CD4-positive, alpha-beta T cell (primary cell): Measurements from ENCODE around the gene LARP4. TPM values are rescaled to one million over a fixed set of nuclear protein-coding genes. Genes with fewer than 3 reads are reported as not detected.
A peak's percentile ranks its signal among the peaks of the same experiment; 100 is the strongest.

Experiments
- ATAC-seq: fragments of 200-7000 bp; cut with Tn5 transposase; one replicate; pipeline ENCODE4 v1.10.0; 2022; ENCODE audit warnings: mild to moderate bottlenecking; ENCODE audit not compliant: poor library complexity
- CTCF ChIA-PET: fragments of 350-600 bp; sonication (Branson Sonifier 250); formaldehyde crosslinking; loops from one replicate; lab custom pipeline; 2021; ENCODE audit warnings: antibody characterized with exemption, inconsistent platforms; lab: Charles Lee
- POLR2A ChIA-PET: fragments of 350-600 bp; sonication (Branson Sonifier 250); formaldehyde crosslinking; loops from one replicate; lab custom pipeline; 2021; ENCODE audit warnings: antibody characterized with exemption, inconsistent platforms; lab: Charles Lee
- DNase-seq, 14 experiments: peaks; one replicate each; pipeline ENCODE4 v3.0.0-alpha.2; 2013 to 2020; ENCODE audit warnings: mixed read lengths in 2 of 14
- H3K27ac ChIP-seq, 2 donors: one replicate each; pipeline versions ENCODE4 v1.5.1 to v1.7.0; 2013; ENCODE audit warnings: low read length in 2 of 2, low read depth in 1 of 2, mild to moderate bottlenecking in 1 of 2
- H3K27me3 ChIP-seq, 2 experiments: 1 replicate in 1 of 2; 2 replicates in 1 of 2; pipeline versions ENCODE4 v1.6.1 to v1.7.0; 2013; ENCODE audit warnings: low read length in 2 of 2, control low read depth in 1 of 2, mild to moderate bottlenecking in 1 of 2, moderate library complexity in 1 of 2; ENCODE audit not compliant: insufficient read depth in 2 of 2, control insufficient read depth in 1 of 2
- H3K36me3 ChIP-seq: one replicate; pipeline ENCODE4 v1.6.1; 2013; ENCODE audit warnings: low read length, control low read depth; ENCODE audit not compliant: insufficient read depth
- H3K4me1 ChIP-seq: one replicate; pipeline ENCODE4 v1.6.1; 2013; ENCODE audit warnings: low read length, control low read depth; ENCODE audit not compliant: insufficient read depth
- H3K4me3 ChIP-seq: one replicate; pipeline ENCODE4 v1.5.1; 2013; ENCODE audit warnings: mild to moderate bottlenecking, low read length, moderate library complexity
- H3K9me3 ChIP-seq, 2 experiments: 1 replicate in 1 of 2; 2 replicates in 1 of 2; pipeline versions ENCODE4 v1.6.1 to v1.7.0; 2013; ENCODE audit warnings: low read length in 2 of 2, mild to moderate bottlenecking in 2 of 2, control low read depth in 1 of 2, moderate library complexity in 1 of 2; ENCODE audit not compliant: control insufficient read depth in 1 of 2, insufficient read depth in 1 of 2
- H3K27ac Mint-ChIP-seq: one replicate; pipeline ENCODE4 v1.8.0; 2020; ENCODE audit warnings: mixed read lengths
- H3K27me3 Mint-ChIP-seq: one replicate; pipeline ENCODE4 v1.8.0; 2021; ENCODE audit warnings: mixed read lengths
- H3K36me3 Mint-ChIP-seq: one replicate; pipeline ENCODE4 v1.8.0; 2021; ENCODE audit warnings: low read depth, mixed read lengths
- H3K4me1 Mint-ChIP-seq: one replicate; pipeline ENCODE4 v1.8.0; 2021; ENCODE audit warnings: low read depth, mixed read lengths
- H3K4me3 Mint-ChIP-seq: one replicate; pipeline ENCODE4 v1.8.0; 2020; ENCODE audit warnings: mild to moderate bottlenecking, mixed read lengths
- H3K9me3 Mint-ChIP-seq: one replicate; pipeline ENCODE4 v1.8.0; 2020; ENCODE audit warnings: mixed read lengths
- intact Hi-C, 2 experiments: fragments of 100-400 bp; cut with DNase I in 1 of 2; cut with micrococcal nuclease in 1 of 2; formaldehyde crosslinking; loops; one replicate each; pipeline versions ENCODE4 v1.15.1 to v1.9.0; 2023 to 2025; cut with DNase I, micrococcal nuclease
- total RNA-seq, 174 experiments: library from RNA in 2 of 174; stranded (reverse) in 2 of 174; gene quantifications; one replicate each; pipeline ENCODE4 v1.2.3 and lab custom pipeline; 2021 to 2026
- TF ChIP-seq, protein P1 (sequence below): fragments of 200-600 bp; IDR thresholded peaks from one replicate; pipeline ENCODE4 v1.8.0; 2022; ENCODE audit warnings: antibody characterized with exemption, mild to moderate bottlenecking

LARP4 gene
- total RNA-seq, 2 experiments from 2014 or later: 17.6 to 18.1 TPM

DNA sequence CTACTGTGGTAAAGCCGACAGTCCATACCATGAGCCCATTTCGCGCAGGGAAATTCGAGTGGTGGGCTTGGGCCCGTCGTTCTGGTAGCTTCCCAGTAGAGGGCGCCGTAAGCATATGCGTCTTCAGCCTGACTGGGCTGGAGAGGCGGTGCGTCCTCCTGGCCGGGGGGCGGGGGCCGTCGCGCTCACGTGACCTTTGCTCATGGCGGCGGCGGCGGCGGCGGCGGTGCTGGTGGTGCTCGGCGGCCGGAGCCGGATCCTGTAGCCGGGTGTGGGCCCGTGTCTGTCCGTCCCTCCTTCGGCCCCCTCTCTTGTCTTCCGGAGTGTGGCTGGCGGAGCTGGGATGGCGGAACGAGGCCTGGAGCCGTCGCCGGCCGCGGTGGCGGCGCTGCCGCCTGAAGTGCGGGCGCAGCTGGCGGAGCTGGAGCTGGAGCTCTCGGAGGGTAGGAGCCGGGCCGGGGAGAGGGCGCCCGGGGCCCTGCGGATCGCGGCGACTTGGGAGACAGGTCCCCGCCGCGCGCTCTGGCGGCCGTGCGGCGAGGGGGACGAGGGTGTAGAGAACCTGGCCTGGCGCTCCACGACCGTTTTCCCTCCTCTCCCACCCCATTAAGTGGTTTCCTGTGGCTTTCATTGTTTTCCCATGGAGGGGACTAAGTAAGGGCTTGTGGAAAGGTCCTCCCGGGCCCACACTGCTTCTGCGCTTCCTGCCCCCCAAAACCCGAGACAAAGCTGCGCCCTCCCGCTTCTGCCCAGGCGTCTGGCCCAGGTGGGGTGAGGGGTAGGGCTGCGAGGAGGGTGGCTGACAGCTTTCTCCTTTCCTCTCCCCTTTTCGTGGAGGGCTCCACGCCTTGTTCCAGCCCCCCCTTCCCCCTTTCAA lies 104.4 kb downstream of the LARP4 start, which contains the start of gene DIP2B:
Gene DIP2B (plus strand): TSS at position 188 of the 877 bp plus-strand sequence. CDS start 156 bp downstream, at position 344.
- Mint-ChIP-seq H3K27me3 (no peaks in the 10 kb centered on the region), H3K4me3 (peak within 1 kb of the TSS; percentile 99), H3K9me3 (no peaks in the 10 kb centered on the region), H3K36me3 (peaks cover 12% of the 10 kb centered on the region), H3K27ac (peak within 1 kb of the TSS; percentile 85), H3K4me1 (peaks cover 52% of the 10 kb centered on the region)
- peak within 1 kb of the TSS; percentile 88 for H3K4me3 ChIP-seq
- intact Hi-C loops: loop anchor here (1.0 to 5.0 kb wide), 4 partner anchors 42 to 260 kb away; partner anchors contain the start of gene ATF1 (in 1 of the 2)
- ChIA-PET CTCF (interaction anchor here (0.6 to 5.5 kb wide), 29 partner anchors 9 to 260 kb away, joined by 3 to 57 read pairs (median 4); no protein-coding TSS in a partner anchor), POLR2A (interaction anchor here (0.6 to 5.5 kb wide), 19 partner anchors 8 to 522 kb away, joined by 3 to 75 read pairs (median 4); partner anchors contain the start of gene ATF1)
- H3K27me3 ChIP-seq: no peaks in the 10 kb centered on the region
- ATAC-seq (peak; percentile 90), DNase-seq (peak; percentile 93 to 98 (median 96))
- H3K27ac ChIP-seq: peak within 1 kb of the TSS; percentile 11 to 90
- H3K4me1 ChIP-seq: peaks cover 42% of the 10 kb centered on the region
- TF ChIP-seq, protein P1, sequence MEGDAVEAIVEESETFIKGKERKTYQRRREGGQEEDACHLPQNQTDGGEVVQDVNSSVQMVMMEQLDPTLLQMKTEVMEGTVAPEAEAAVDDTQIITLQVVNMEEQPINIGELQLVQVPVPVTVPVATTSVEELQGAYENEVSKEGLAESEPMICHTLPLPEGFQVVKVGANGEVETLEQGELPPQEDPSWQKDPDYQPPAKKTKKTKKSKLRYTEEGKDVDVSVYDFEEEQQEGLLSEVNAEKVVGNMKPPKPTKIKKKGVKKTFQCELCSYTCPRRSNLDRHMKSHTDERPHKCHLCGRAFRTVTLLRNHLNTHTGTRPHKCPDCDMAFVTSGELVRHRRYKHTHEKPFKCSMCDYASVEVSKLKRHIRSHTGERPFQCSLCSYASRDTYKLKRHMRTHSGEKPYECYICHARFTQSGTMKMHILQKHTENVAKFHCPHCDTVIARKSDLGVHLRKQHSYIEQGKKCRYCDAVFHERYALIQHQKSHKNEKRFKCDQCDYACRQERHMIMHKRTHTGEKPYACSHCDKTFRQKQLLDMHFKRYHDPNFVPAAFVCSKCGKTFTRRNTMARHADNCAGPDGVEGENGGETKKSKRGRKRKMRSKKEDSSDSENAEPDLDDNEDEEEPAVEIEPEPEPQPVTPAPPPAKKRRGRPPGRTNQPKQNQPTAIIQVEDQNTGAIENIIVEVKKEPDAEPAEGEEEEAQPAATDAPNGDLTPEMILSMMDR: peak; percentile 92
- peaks cover 0 to 7% of the 10 kb centered on the region in 2 experiments for H3K9me3 ChIP-seq
- no peaks in the 10 kb centered on the region for H3K36me3 ChIP-seq

DNA sequence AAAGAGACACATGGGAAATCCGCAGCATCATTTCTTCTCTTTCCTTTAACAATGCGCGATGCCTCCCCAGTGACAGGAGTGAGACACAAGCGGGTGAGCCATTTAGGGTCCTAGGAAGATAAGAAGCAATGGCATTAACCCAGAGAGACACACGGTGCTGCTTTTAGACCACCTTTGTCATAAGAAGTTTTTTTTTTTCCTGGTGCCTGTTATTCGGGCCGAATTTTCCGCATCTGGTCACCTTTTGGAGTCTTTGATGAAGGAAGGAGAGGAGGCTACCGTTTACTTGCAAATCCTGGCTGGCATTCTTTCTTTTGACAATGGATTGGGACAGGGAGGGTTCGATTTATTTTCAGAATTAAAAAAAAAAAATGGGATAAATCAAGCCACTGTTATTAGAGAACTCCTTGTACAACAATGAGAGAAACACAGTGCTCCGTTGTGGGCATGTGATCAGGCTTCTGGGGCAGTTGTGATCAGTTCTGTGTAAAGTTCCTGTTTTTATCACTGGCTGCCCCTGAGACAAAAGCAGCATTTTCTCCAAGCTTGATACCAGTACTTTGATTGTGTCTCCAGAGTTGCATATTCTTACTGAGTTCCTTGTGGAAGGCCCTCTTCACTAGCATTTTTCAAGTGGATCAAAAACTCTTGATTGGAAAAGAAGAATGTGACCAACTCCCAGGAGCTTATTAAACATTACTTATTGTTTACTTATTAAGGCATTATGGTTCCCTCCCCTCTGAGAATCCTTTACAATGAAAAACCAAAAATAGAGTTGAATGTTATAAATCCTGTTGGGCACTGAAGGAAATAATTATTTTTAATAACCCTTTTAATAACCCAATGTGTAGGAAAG lies 105.2 kb downstream of the LARP4 start:
- CTCF ChIA-PET: interaction anchor here (0.9 to 5.5 kb wide), 16 partner anchors 8 to 138 kb away, joined by 3 to 57 read pairs (median 8); no protein-coding TSS in a partner anchor
- H3K27ac Mint-ChIP-seq: peak overlapping the region; percentile 85
- Histone ChIP-seq H3K27me3 (no peaks in the 10 kb centered on the region), H3K9me3 (peaks cover 0 to 3% of the 10 kb centered on the region in 2 experiments), H3K36me3 (no peaks in the 10 kb centered on the region), H3K27ac (peak overlapping the region; percentile 11 to 90), H3K4me1 (peaks cover 42% of the 10 kb centered on the region), H3K4me3 (peak overlapping the region; percentile 88)
- H3K9me3 Mint-ChIP-seq: no peaks in the 10 kb centered on the region
- DNase-seq (peak in 3 of 14 experiments; percentile 16 to 41 (median 29)), ATAC-seq (no peak)
- intact Hi-C loops: loop anchor here (1.0 to 5.0 kb wide), 3 partner anchors 41 to 259 kb away; partner anchors contain the start of gene ATF1 (in 1 of the 2)
- H3K36me3 Mint-ChIP-seq: peaks cover 12% of the 10 kb centered on the region
- H3K4me3 Mint-ChIP-seq: peak overlapping the region; percentile 99
- peaks cover 56% of the 10 kb centered on the region for H3K4me1 Mint-ChIP-seq
- H3K27me3 Mint-ChIP-seq: no peaks in the 10 kb centered on the region
- TF ChIP-seq, protein P1: no peak
- POLR2A ChIA-PET: interaction anchor here (0.6 to 5.5 kb wide), 10 partner anchors 9 to 132 kb away, joined by 3 to 75 read pairs (median 6); no protein-coding TSS in a partner anchor
